ENCODE measurements around the gene ADPRS. TPM values are rescaled to one million over a fixed set of nuclear protein-coding genes. Genes with fewer than 3 reads are reported as not detected.

Gene ADPRS
- total RNA-seq, 3 donors from 2014 or later, result 17.8 to 24.5 (median 18.0) TPM

DNA sequence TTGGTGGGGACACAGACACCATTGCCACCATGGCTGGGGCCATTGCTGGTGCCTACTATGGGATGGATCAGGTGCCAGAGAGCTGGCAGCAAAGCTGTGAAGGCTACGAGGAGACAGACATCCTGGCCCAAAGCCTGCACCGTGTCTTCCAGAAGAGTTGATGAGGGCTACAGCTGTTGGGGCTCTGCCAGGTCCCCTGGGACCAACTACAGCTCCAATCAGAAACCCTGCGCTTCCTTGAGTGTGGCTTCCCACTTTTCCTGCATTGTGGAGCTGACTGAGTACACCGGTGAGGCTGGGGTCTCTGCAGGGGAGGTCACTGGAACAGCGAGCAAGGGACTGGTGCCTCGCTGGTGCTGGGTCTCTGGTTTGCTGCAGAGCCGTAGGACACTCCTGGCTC, 4.5 kb downstream of the ADPRS start:
- H3K36me3 ChIP-seq (ENCODE audit: low read depth), result no peaks in the 10 kb centered on the region
- TF ChIP-seq CTCF (IDR thresholded peaks at IDR 0.05), result no peak
- intact Hi-C loops (cut with DNase I, micrococcal nuclease), result loop anchor here in 1 of 2 donors (10.0 kb wide), 3 partner anchors 52 to 332 kb away; partner anchors contain the start of gene TRAPPC3
- no peak overlapping the region for H3K4me3 ChIP-seq
- no peak for ATAC-seq
- DNase-seq, result no peak
- peaks cover 10% of the 10 kb centered on the region for H3K4me1 ChIP-seq (ENCODE audit: low read depth)
- H3K9me3 ChIP-seq, result no peaks in the 10 kb centered on the region

DNA sequence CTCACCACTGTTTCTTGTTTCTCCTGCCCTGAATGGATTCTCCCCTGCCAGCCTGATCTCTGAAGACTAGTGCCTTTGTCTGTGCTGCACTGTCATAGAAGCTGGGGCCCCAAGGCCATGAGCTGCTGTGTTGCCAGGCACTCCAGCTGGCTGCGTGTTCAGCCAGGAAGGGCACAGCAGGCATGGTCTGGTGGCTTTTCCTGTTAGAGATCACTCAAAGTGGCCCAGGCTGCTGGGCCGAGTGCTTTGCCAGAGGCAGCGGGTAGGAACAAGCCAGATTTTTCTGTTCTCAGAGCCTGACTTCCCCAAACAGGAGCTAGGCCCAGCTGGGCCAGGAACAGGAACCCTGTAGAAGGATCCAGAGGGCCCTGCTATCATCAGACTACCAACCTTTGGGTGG, 5.2 kb downstream of the ADPRS start:
- ATAC-seq (no peak), DNase-seq (no peak)
- intact Hi-C loops (cut with DNase I, micrococcal nuclease), result loop anchor here in 1 of 2 donors (10.0 kb wide), 3 partner anchors 51 to 331 kb away; partner anchors contain the start of gene TRAPPC3
- Histone ChIP-seq H3K36me3 (ENCODE audit: low read depth) (no peaks in the 10 kb centered on the region), H3K4me3 (no peak overlapping the region), H3K4me1 (ENCODE audit: low read depth) (peaks cover 10% of the 10 kb centered on the region), H3K9me3 (no peaks in the 10 kb centered on the region)
- no peak for TF ChIP-seq CTCF (IDR thresholded peaks at IDR 0.05)

- TF ChIP-seq CTCF (IDR thresholded peaks at IDR 0.05), result no peak
- Histone ChIP-seq H3K36me3 (ENCODE audit: low read depth) (no peaks in the 10 kb centered on the region), H3K9me3 (no peaks in the 10 kb centered on the region), H3K4me3 (no peak overlapping the region), H3K4me1 (ENCODE audit: low read depth) (peaks cover 6% of the 10 kb centered on the region)
- ATAC-seq (no peak), DNase-seq (no peak)
- intact Hi-C loops (cut with DNase I, micrococcal nuclease), result loop anchor here in 1 of 2 donors (5.0 to 10.0 kb wide), 4 partner anchors 50 to 330 kb away; partner anchors contain the start of gene TRAPPC3
Observed at GRCh38 chr1:36094621-36095061, 5.9 kb downstream of the ADPRS start.

DNA sequence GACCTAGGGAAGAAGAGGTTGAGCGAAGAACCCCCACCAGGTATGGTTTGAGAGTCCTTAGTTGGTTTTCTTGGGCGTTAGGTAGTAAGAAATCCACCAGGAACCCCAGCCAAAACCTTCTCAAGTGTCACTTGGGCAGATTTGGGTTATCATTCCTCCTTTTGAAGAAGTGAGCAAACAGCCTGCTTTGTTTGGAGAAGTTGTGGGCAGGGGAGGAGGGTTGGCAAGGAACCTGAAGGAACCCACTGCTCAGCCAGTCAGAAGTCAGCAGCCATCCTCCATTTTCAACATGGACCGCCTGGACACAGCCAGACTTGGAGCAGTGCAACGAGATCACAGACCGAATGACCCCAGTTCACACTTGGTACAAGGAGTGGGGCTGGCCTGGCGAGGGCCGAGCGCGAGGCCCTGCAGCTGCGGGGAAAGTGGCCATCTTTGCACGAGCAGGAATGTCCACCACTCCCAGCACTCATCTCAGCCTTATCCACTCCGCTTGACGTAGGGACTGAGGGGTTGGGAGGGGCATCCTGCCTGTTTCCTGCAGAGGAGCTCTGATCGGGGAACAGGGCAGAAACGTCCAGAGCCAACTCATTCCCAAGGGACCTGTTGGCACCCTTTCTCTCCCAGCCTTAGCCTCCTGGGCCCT, 7.2 kb downstream of the ADPRS start:
- TF ChIP-seq CTCF (IDR thresholded peaks at IDR 0.05), result no peak
- intact Hi-C loops (cut with DNase I, micrococcal nuclease), result loop anchor here in 1 of 2 donors (5.0 to 10.0 kb wide), 4 partner anchors 49 to 329 kb away; partner anchors contain the start of gene TRAPPC3
- Histone ChIP-seq H3K9me3 (no peaks in the 10 kb centered on the region), H3K36me3 (ENCODE audit: low read depth) (no peaks in the 10 kb centered on the region), H3K4me1 (ENCODE audit: low read depth) (no peaks in the 10 kb centered on the region), H3K4me3 (no peak overlapping the region)
- ATAC-seq (no peak), DNase-seq (no peak)

- no peak for TF ChIP-seq CTCF (IDR thresholded peaks at IDR 0.05)
- Histone ChIP-seq H3K4me1 (ENCODE audit: low read depth) (no peaks in the 10 kb centered on the region), H3K36me3 (ENCODE audit: low read depth) (no peaks in the 10 kb centered on the region), H3K4me3 (no peak overlapping the region), H3K9me3 (no peaks in the 10 kb centered on the region)
- DNase-seq (no peak), ATAC-seq (no peak)
- intact Hi-C loops (cut with DNase I, micrococcal nuclease), result loop anchor here in 1 of 2 donors (5.0 to 10.0 kb wide), 4 partner anchors 48 to 328 kb away; partner anchors contain the start of gene TRAPPC3
Observed at GRCh38 chr1:36096500-36097432, 8.1 kb downstream of the ADPRS start.

Data from mucosa of descending colon (tissue), 3 donors.